HCT116 (cell line): ENCODE results near the gene C1orf185. TPM values are rescaled to one million over a fixed set of nuclear protein-coding genes. Genes with fewer than 3 reads are reported as not detected.
A peak's percentile ranks its signal among the peaks of the same experiment; 100 is the strongest.

Source experiments
- ATAC-seq: fragments of 200-7000 bp; cut with Tn5 transposase; 2 replicates; pipeline ENCODE4 v1.9.1; 2020; ENCODE audit warnings: mild to moderate bottlenecking, moderate library complexity
- BruUV-seq: library from RNA; stranded (reverse); fragments of 400-500 nt; replicated peaks from 2 replicates; lab custom pipeline; 2021; lab: Mats Ljungman, UMichigan
- CTCF ChIA-PET: fragments of 300-600 bp; sonication (Branson Sonifier 250); formaldehyde crosslinking; loops from one replicate; lab custom pipeline; 2021; ENCODE audit warnings: antibody characterized with exemption; lab: Charles Lee
- POLR2A ChIA-PET: fragments of 300-600, 350-600 bp; sonication (Branson Sonifier 250); formaldehyde crosslinking; loops from one replicate; lab custom pipeline; 2021; ENCODE audit warnings: antibody characterized with exemption; lab: Charles Lee
- RAD21 ChIA-PET, 2 experiments: fragments of 300-600 bp; sonication (Branson Sonifier 250); formaldehyde crosslinking; loops; one replicate each; lab custom pipeline; 2023; ENCODE audit warnings: low total read pairs in 2 of 2; ENCODE audit not compliant: uncharacterized antibody in 2 of 2, unreplicated experiment in 2 of 2, low non-redundant PET in 1 of 2; lab: Charles Lee
- DNase-seq: peaks from one replicate; pipeline ENCODE4 v3.0.0-alpha.2; 2010; ENCODE audit warnings: low read depth, low spot score
- H2AFZ ChIP-seq: fragments of 200-600 bp; shearing (Covaris generic), sonication (generic); 2 replicates; pipeline ENCODE4 v1.6.1; 2017; ENCODE audit warnings: low read depth, mixed run types, mixed read lengths, antibody characterized with exemption, low read length; ENCODE audit not compliant: poor library complexity, severe bottlenecking
- H3K27ac ChIP-seq: 2 replicates; pipeline ENCODE4 v1.5.1; 2012; ENCODE audit warnings: low read depth, low read length
- H3K27me3 ChIP-seq: fragments of 200-600 bp; sonication (generic); 2 replicates; pipeline ENCODE4 v1.6.1; 2016; ENCODE audit warnings: mixed run types, low read length, mixed read lengths; ENCODE audit not compliant: insufficient read depth
- H3K36me3 ChIP-seq, 2 experiments: fragments of 200-500 bp in 1 of 2; fragments of 200-600 bp in 1 of 2; sonication (Bioruptor generic) in 1 of 2; sonication (generic) in 1 of 2; 2 replicates each; pipeline versions ENCODE4 v1.5.1 to v1.6.1; 2014 to 2016; ENCODE audit warnings: low read length in 2 of 2, inconsistent platforms in 1 of 2, mixed read lengths in 1 of 2, mixed run types in 1 of 2; ENCODE audit not compliant: insufficient read depth in 2 of 2, control insufficient read depth in 1 of 2
- H3K4me1 ChIP-seq, 2 experiments: fragments of 200-600 bp in 1 of 2; sonication (generic) in 1 of 2; 2 replicates each; pipeline versions ENCODE4 v1.5.1 to v1.6.1; 2012 to 2017; ENCODE audit warnings: low read length in 2 of 2, inconsistent platforms in 1 of 2, mild to moderate bottlenecking in 1 of 2, mixed read lengths in 1 of 2, mixed run types in 1 of 2, moderate library complexity in 1 of 2; ENCODE audit not compliant: insufficient read depth in 2 of 2, control insufficient read depth in 1 of 2
- H3K4me2 ChIP-seq: fragments of 200-600 bp; sonication (generic); 2 replicates; pipeline ENCODE4 v1.6.1; 2017; ENCODE audit warnings: mixed run types, low read length, mixed read lengths
- H3K4me3 ChIP-seq, 2 experiments: fragments of 200-600 bp in 1 of 2; sonication (generic) in 1 of 2; replicated peaks in 1 of 2; 2 replicates each; pipeline ENCODE4 v1.5.1; 2011 to 2016; ENCODE audit warnings: low read length in 2 of 2, control low read depth in 1 of 2, low read depth in 1 of 2, mild to moderate bottlenecking in 1 of 2, mixed read lengths in 1 of 2, mixed run types in 1 of 2
- H3K79me2 ChIP-seq: fragments of 200-600 bp; sonication (generic); 2 replicates; pipeline ENCODE4 v1.6.1; 2017; ENCODE audit warnings: mild to moderate bottlenecking, mixed run types, low read length, moderate library complexity, mixed read lengths; ENCODE audit not compliant: insufficient read depth
- H3K9ac ChIP-seq: fragments of 200-600 bp; sonication (generic); 2 replicates; pipeline ENCODE4 v1.6.1; 2016; ENCODE audit warnings: low read length, mixed read lengths
- H3K9me2 ChIP-seq: fragments of 200-600 bp; sonication (generic), shearing (Covaris generic); 2 replicates; pipeline ENCODE4 v1.6.1; 2017; ENCODE audit warnings: mixed run types, mild to moderate bottlenecking, moderate library complexity; ENCODE audit not compliant: insufficient read depth
- H3K9me3 ChIP-seq, 2 experiments: fragments of 200-500 bp in 1 of 2; fragments of 200-600 bp in 1 of 2; sonication (Bioruptor generic) in 1 of 2; sonication (generic) in 1 of 2; 2 replicates each; pipeline ENCODE4 v1.6.1; 2014 to 2017; ENCODE audit warnings: low read length in 2 of 2, mixed read lengths in 2 of 2, inconsistent platforms in 1 of 2, low read depth in 1 of 2, mild to moderate bottlenecking in 1 of 2, mixed run types in 1 of 2, moderate library complexity in 1 of 2; ENCODE audit not compliant: control insufficient read depth in 1 of 2, insufficient read depth in 1 of 2
- H4K20me1 ChIP-seq: fragments of 200-600 bp; sonication (generic), shearing (Covaris generic); 2 replicates; pipeline ENCODE4 v1.6.1; 2017; ENCODE audit warnings: mixed run types, mild to moderate bottlenecking, moderate library complexity; ENCODE audit not compliant: insufficient read depth
- CBX3 ChIP-seq: IDR thresholded peaks from 2 replicates; pipeline ENCODE4 v1.6.1; 2012; ENCODE audit warnings: low read depth
- CEBPB ChIP-seq: IDR thresholded peaks from 2 replicates; pipeline ENCODE4 v1.6.1; 2012; ENCODE audit warnings: low read depth
- EGR1 ChIP-seq: IDR thresholded peaks from 2 replicates; pipeline ENCODE4 v1.6.1; 2012; ENCODE audit warnings: low read depth
- ELF1 ChIP-seq: IDR thresholded peaks from 2 replicates; pipeline ENCODE4 v1.6.1; 2012; ENCODE audit warnings: low read depth, borderline replicate concordance
- EZH2 ChIP-seq: fragments of 200-600 bp; sonication (generic); IDR thresholded peaks from 2 replicates; pipeline ENCODE4 v1.6.1; 2017; ENCODE audit warnings: antibody characterized with exemption, mixed run types
- FOSL1 ChIP-seq: IDR thresholded peaks from 2 replicates; pipeline ENCODE4 v1.6.1; 2012; ENCODE audit warnings: low read depth
- POLR2A ChIP-seq: IDR thresholded peaks from 2 replicates; pipeline ENCODE4 v1.7.0; 2011; ENCODE audit warnings: borderline replicate concordance; ENCODE audit not compliant: insufficient read depth, insufficient read length; ENCODE audit errors: extremely low read depth
- POLR2AphosphoS5 ChIP-seq: IDR thresholded peaks from 2 replicates; pipeline ENCODE4 v1.6.1; 2011; ENCODE audit warnings: mild to moderate bottlenecking, low read depth, low read length, moderate library complexity
- SIN3A ChIP-seq: IDR thresholded peaks from 2 replicates; pipeline ENCODE4 v1.6.1; 2012; ENCODE audit warnings: low read depth
- SP1 ChIP-seq: IDR thresholded peaks from 2 replicates; pipeline ENCODE4 v1.6.1; 2012; ENCODE audit warnings: low read depth
- SRF ChIP-seq: IDR thresholded peaks from 2 replicates; pipeline ENCODE4 v1.6.1; 2012; ENCODE audit warnings: low read depth
- YY1 ChIP-seq: IDR thresholded peaks from 2 replicates; pipeline ENCODE4 v1.6.1; 2011; ENCODE audit warnings: low read length, low read depth, moderate library complexity, mild to moderate bottlenecking; ENCODE audit not compliant: insufficient replicate concordance; ENCODE audit errors: extremely low read depth
- ZFX ChIP-seq: fragments of 450-650 bp; IDR thresholded peaks from 2 replicates; pipeline ENCODE4 v1.6.1; 2017
- ZNF274 ChIP-seq: fragments of 200-500 bp; sonication (Bioruptor generic); IDR thresholded peaks from 2 replicates; pipeline ENCODE4 v1.6.1; 2014; ENCODE audit warnings: mild to moderate bottlenecking, low read depth, low read length, inconsistent platforms
- intact Hi-C: fragments of 100-400 bp; cut with micrococcal nuclease; formaldehyde crosslinking; loops from 2 replicates; pipeline ENCODE4 v1.10.0; 2022
- total RNA-seq: library from RNA; stranded (reverse); gene quantifications from one replicate; pipeline ENCODE4 v1.2.1, GENCODE V29; 2021; ENCODE audit not compliant: unreplicated experiment
- TF ChIP-seq, protein P1 (sequence below), 3 experiments: fragments of 200-600 bp in 1 of 3; sonication (generic) in 1 of 3; IDR thresholded peaks in 2 of 3; conservative IDR thresholded peaks in 1 of 3; 2 replicates each; pipeline ENCODE4 v1.5.1; 2012 to 2017; ENCODE audit warnings: low read depth in 2 of 3, low read length in 2 of 3, antibody characterized with exemption in 1 of 3, borderline replicate concordance in 1 of 3, control low read depth in 1 of 3, mild to moderate bottlenecking in 1 of 3, mixed read lengths in 1 of 3, mixed run types in 1 of 3, moderate library complexity in 1 of 3; ENCODE audit not compliant: insufficient read depth in 1 of 3
- TF ChIP-seq, protein P2 (sequence below): IDR thresholded peaks from 2 replicates; pipeline ENCODE4 v1.6.1; 2011; ENCODE audit warnings: mild to moderate bottlenecking, low read length, moderate library complexity; ENCODE audit not compliant: insufficient replicate concordance; ENCODE audit errors: extremely low read depth
- TF ChIP-seq, protein P3 (sequence below): IDR thresholded peaks from 2 replicates; pipeline ENCODE4 v1.6.1; 2012

The C1orf185 gene
- total RNA-seq, 1 experiment from 2014 or later, result not detected

DNA sequence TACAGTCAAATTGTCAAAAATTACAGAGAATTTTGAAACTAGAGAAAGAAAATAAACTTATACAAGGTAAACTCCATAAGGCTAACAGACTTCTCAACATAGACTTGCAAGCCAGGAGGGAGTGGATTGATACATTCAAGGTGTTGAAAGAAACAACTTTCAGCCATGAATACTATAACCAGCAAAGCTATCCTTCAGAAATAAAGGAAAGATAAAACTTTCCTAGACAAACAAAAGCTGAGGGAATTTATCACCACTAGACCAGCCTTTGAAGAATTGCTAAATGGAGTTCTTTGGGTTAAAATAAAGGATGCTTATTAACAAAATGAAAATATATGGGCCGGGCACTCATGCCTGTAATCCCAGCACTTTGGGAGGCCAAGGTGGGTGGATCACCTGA is 52.7 kb downstream of the C1orf185 start:
- BruUV-seq, result no TSS peak
- Histone ChIP-seq H3K9ac (no peak overlapping the region), H2AFZ (no peak overlapping the region), H3K4me1 (no peaks in the 10 kb centered on the region), H3K27me3 (no peaks in the 10 kb centered on the region), H4K20me1 (no peaks in the 10 kb centered on the region), H3K27ac (no peak overlapping the region), H3K9me2 (no peaks in the 10 kb centered on the region), H3K4me2 (no peak overlapping the region), H3K36me3 (no peaks in the 10 kb centered on the region), H3K4me3 (no peak overlapping the region), H3K9me3 (peaks cover 0 to 7% of the 10 kb centered on the region in 2 experiments; a peak in 2 of 4 replicates), H3K79me2 (no peaks in the 10 kb centered on the region)
- POLR2A ChIA-PET, result no interaction called here
- CTCF ChIA-PET, result no interaction called here
- RAD21 ChIA-PET, result no interaction called here
- ATAC-seq (no peak), DNase-seq (no peak)
- intact Hi-C loops, result no loop called here
- TF ChIP-seq CEBPB (no peak), FOSL1 (no peak), CBX3 (peak; percentile 16; the same call in 1 of the 2 replicates)

DNA sequence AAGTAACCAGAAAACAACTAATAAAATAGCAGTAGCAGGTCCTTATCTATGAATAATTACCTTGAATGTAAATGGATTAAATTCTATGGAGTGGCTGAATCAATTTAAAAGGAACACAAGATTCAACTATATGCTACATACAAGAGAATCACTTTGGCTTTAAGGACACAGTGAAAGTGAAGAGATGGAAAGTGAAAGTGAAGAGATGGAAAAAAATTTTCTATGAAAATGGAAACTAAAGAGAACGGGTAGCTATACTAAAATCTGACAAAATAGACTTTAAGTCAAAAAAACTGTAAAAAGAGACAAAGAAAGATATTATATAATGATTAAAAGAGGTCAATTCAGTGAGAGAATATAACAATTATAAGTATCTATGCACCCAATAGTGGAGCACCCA is 54.7 kb downstream of the C1orf185 start:
- BruUV-seq, result no TSS peak
- no peak for TF ChIP-seq CBX3
- TF ChIP-seq ZFX, result no peak
- TF ChIP-seq EZH2, result no peak
- no peak for TF ChIP-seq ZNF274
- TF ChIP-seq EGR1, result no peak
- TF ChIP-seq ELF1, result no peak
- TF ChIP-seq, protein P1, sequence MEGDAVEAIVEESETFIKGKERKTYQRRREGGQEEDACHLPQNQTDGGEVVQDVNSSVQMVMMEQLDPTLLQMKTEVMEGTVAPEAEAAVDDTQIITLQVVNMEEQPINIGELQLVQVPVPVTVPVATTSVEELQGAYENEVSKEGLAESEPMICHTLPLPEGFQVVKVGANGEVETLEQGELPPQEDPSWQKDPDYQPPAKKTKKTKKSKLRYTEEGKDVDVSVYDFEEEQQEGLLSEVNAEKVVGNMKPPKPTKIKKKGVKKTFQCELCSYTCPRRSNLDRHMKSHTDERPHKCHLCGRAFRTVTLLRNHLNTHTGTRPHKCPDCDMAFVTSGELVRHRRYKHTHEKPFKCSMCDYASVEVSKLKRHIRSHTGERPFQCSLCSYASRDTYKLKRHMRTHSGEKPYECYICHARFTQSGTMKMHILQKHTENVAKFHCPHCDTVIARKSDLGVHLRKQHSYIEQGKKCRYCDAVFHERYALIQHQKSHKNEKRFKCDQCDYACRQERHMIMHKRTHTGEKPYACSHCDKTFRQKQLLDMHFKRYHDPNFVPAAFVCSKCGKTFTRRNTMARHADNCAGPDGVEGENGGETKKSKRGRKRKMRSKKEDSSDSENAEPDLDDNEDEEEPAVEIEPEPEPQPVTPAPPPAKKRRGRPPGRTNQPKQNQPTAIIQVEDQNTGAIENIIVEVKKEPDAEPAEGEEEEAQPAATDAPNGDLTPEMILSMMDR (IDR thresholded peaks at IDR 0.05 in 2 of 3, conservative IDR thresholded peaks at IDR 0.05 in 1 of 3; ENCODE audit: borderline replicate concordance in 1 of 3, insufficient read depth in 1 of 3, low read depth in 2 of 3, low read length in 2 of 3), result no peak
- no peak for TF ChIP-seq SIN3A
- TF ChIP-seq, protein P2, sequence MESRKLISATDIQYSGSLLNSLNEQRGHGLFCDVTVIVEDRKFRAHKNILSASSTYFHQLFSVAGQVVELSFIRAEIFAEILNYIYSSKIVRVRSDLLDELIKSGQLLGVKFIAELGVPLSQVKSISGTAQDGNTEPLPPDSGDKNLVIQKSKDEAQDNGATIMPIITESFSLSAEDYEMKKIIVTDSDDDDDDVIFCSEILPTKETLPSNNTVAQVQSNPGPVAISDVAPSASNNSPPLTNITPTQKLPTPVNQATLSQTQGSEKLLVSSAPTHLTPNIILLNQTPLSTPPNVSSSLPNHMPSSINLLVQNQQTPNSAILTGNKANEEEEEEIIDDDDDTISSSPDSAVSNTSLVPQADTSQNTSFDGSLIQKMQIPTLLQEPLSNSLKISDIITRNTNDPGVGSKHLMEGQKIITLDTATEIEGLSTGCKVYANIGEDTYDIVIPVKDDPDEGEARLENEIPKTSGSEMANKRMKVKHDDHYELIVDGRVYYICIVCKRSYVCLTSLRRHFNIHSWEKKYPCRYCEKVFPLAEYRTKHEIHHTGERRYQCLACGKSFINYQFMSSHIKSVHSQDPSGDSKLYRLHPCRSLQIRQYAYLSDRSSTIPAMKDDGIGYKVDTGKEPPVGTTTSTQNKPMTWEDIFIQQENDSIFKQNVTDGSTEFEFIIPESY, result no peak
- no peak for TF ChIP-seq POLR2AphosphoS5
- no peak for TF ChIP-seq SRF
- TF ChIP-seq FOSL1, result no peak
- TF ChIP-seq, protein P3, sequence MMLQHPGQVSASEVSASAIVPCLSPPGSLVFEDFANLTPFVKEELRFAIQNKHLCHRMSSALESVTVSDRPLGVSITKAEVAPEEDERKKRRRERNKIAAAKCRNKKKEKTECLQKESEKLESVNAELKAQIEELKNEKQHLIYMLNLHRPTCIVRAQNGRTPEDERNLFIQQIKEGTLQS, result no peak
- TF ChIP-seq SP1, result no peak
- no peak for TF ChIP-seq YY1
- TF ChIP-seq POLR2A, result no peak
- no peaks in the 10 kb centered on the region for H4K20me1 ChIP-seq
- H2AFZ ChIP-seq, result no peak overlapping the region
- no peaks in the 10 kb centered on the region for H3K36me3 ChIP-seq
- intact Hi-C loops, result no loop called here
- ATAC-seq, result no peak
- no peak overlapping the region for H3K9ac ChIP-seq
- ChIA-PET POLR2A (no interaction called here), CTCF (no interaction called here), RAD21 (no interaction called here)
- no peak overlapping the region for H3K4me3 ChIP-seq
- H3K4me2 ChIP-seq, result no peak overlapping the region
- H3K79me2 ChIP-seq, result no peaks in the 10 kb centered on the region
- no peaks in the 10 kb centered on the region for H3K4me1 ChIP-seq
- H3K9me2 ChIP-seq, result no peaks in the 10 kb centered on the region
- no peak overlapping the region for H3K27ac ChIP-seq
- H3K27me3 ChIP-seq, result no peaks in the 10 kb centered on the region
- DNase-seq, result no peak
- peaks cover 0 to 7% of the 10 kb centered on the region in 2 experiments; a peak in 2 of 4 replicates for H3K9me3 ChIP-seq
